Common myeloid progenitor, CD34-positive (primary cell): ENCODE data around the gene CISTR.

Source experiments
- CTCF ChIA-PET: fragments of 350-600 bp; sonication (Branson Sonifier 250); formaldehyde crosslinking; loops from one replicate; lab custom pipeline; 2021; ENCODE audit warnings: antibody characterized with exemption; lab: Charles Lee
- POLR2A ChIA-PET: fragments of 350-600 bp; sonication (Branson Sonifier 250); formaldehyde crosslinking; loops from one replicate; lab custom pipeline; 2021; ENCODE audit warnings: antibody characterized with exemption; lab: Charles Lee
- DNase-seq, 3 donors: peaks; one replicate each; pipeline versions ENCODE4 v3.0.0 to v3.0.0-alpha.2; 2013
- H3K27ac ChIP-seq, 2 experiments: 1 replicate in 1 of 2; 2 replicates in 1 of 2; pipeline ENCODE4 v1.7.0; 2013; ENCODE audit warnings: inconsistent platforms in 2 of 2, low read length in 2 of 2, mild to moderate bottlenecking in 2 of 2, low read depth in 1 of 2, moderate library complexity in 1 of 2; ENCODE audit not compliant: severe bottlenecking in 2 of 2, insufficient read depth in 1 of 2, poor library complexity in 1 of 2
- H3K27me3 ChIP-seq, 5 experiments: replicated peaks in 2 of 5; 1 replicate in 3 of 5; 2 replicates in 2 of 5; pipeline versions ENCODE4 v1.6.1 to v1.7.0; 2013; ENCODE audit warnings: low read length in 4 of 5, mild to moderate bottlenecking in 2 of 5, moderate library complexity in 2 of 5, inconsistent platforms in 1 of 5; ENCODE audit not compliant: insufficient read depth in 5 of 5, control insufficient read depth in 4 of 5
- H3K36me3 ChIP-seq, 4 experiments: 1 replicate in 2 of 4; 2 replicates in 2 of 4; pipeline versions ENCODE4 v1.6.1 to v1.7.0; 2013; ENCODE audit warnings: low read length in 3 of 4, control low read depth in 1 of 4, mild to moderate bottlenecking in 1 of 4; ENCODE audit not compliant: control insufficient read depth in 4 of 4, insufficient read depth in 4 of 4
- H3K4me1 ChIP-seq, 4 experiments: 1 replicate in 3 of 4; 2 replicates in 1 of 4; pipeline versions ENCODE4 v1.6.1 to v1.7.1; 2013; ENCODE audit warnings: low read length in 3 of 4, mild to moderate bottlenecking in 3 of 4, control low read depth in 1 of 4, inconsistent platforms in 1 of 4, moderate library complexity in 1 of 4; ENCODE audit not compliant: control insufficient read depth in 4 of 4, insufficient read depth in 4 of 4; ENCODE audit errors: control extremely low read depth in 1 of 4
- H3K4me3 ChIP-seq, 7 experiments: 1 replicate in 4 of 7; 2 replicates in 3 of 7; pipeline versions ENCODE4 v1.5.1 to v1.7.0; 2013; ENCODE audit warnings: mild to moderate bottlenecking in 7 of 7, low read length in 6 of 7, moderate library complexity in 6 of 7, inconsistent platforms in 2 of 7, low read depth in 2 of 7, control low read depth in 1 of 7; ENCODE audit not compliant: insufficient read depth in 4 of 7, control insufficient read depth in 1 of 7; ENCODE audit errors: extremely low read depth in 1 of 7
- H3K9me3 ChIP-seq, 5 experiments: 1 replicate in 4 of 5; 2 replicates in 1 of 5; pipeline versions ENCODE4 v1.6.1 to v1.7.1; 2013; ENCODE audit warnings: low read length in 4 of 5, mild to moderate bottlenecking in 2 of 5, inconsistent platforms in 1 of 5, low read depth in 1 of 5, moderate library complexity in 1 of 5; ENCODE audit not compliant: control insufficient read depth in 4 of 5, insufficient read depth in 2 of 5; ENCODE audit errors: control extremely low read depth in 1 of 5
- WGBS: methylation state at CpG from one replicate; pipeline ENCODE4 v1.1.5; 2013; ENCODE audit not compliant: insufficient coverage; 5-methylcytosine and 5-hydroxymethylcytosine counted together

Gene CISTR

DNA sequence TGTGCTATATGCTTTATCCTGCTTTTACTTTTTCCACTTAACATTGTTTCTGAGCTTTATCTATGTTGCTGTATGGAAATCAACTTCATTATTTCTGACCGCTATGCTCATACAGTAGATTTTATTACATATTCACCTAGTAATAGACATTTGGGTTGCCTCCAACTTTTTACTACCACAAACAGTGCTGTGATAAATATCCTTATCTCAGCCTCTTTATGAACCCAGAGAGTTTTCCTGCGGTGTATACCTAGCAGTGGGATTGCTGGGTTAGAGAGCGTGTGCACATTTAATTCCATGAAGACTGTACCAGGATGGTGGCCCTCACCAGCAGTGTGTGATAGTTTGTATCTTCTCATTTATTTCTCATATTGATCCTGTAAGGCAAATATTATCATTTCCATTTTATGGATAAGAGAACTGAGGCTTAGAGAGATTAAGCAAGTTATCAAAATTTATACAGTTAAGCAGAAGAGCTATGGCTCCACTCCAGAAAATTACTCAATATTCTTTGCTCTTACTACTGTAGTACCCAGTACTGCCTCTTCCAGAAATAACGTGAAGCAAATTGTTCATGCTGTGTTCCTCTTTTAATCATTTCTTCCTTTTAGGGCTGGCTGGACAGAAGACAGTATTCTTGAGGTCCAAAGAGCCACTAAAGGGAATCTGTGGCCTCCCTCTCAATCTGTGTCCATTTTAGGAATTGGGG is 26.3 kb upstream of the CISTR start:
- Histone ChIP-seq H3K4me1 (no peaks in the 10 kb centered on the region), H3K36me3 (no peaks in the 10 kb centered on the region), H3K4me3 (no peak overlapping the region), H3K27me3 (peaks cover 17 to 74% (median 34%) of the 10 kb centered on the region in 5 experiments), H3K27ac (no peak overlapping the region), H3K9me3 (no peaks in the 10 kb centered on the region)
- POLR2A ChIA-PET, result interaction anchor here (0.6 kb wide), 1 partner anchor 77 kb away, joined by 3 read pairs; no protein-coding TSS in a partner anchor
- DNase-seq, result no peak
- WGBS, result 44% methylated on average over 1 of the region's 4 CpGs
- CTCF ChIA-PET, result interaction anchor here (0.6 kb wide), 1 partner anchor 43 kb away, joined by 3 read pairs; no protein-coding TSS in a partner anchor

DNA sequence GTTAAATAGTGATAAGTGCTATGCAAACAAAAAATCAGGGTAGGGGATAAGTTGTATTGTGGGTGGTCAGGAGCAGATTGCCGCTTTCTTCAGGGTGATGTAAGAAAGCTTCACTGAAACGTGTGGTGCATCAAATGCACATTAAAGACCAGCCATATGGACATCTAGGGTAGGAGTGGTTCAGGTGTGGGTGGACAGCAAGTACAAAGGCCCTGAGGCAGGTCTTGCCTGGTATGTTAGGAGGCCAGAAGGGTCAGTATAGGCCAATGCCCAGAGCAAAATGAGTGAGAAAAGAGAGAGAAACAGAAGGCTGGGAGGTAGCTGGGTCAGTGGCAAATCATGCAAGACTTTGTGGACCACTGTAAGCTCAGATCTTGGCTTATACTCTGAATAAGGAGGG is 25.6 kb upstream of the CISTR start:
- 100% methylated on average over 2 of the region's 2 CpGs for WGBS
- no peaks in the 10 kb centered on the region for H3K4me1 ChIP-seq
- no peak overlapping the region for H3K4me3 ChIP-seq
- peaks cover 14 to 72% (median 32%) of the 10 kb centered on the region in 5 experiments for H3K27me3 ChIP-seq
- CTCF ChIA-PET, result interaction anchor here (0.6 kb wide), 1 partner anchor 43 kb away, joined by 3 read pairs; no protein-coding TSS in a partner anchor
- no peak for DNase-seq
- POLR2A ChIA-PET, result no interaction called here
- no peak overlapping the region for H3K27ac ChIP-seq
- H3K36me3 ChIP-seq, result no peaks in the 10 kb centered on the region
- no peaks in the 10 kb centered on the region for H3K9me3 ChIP-seq

DNA sequence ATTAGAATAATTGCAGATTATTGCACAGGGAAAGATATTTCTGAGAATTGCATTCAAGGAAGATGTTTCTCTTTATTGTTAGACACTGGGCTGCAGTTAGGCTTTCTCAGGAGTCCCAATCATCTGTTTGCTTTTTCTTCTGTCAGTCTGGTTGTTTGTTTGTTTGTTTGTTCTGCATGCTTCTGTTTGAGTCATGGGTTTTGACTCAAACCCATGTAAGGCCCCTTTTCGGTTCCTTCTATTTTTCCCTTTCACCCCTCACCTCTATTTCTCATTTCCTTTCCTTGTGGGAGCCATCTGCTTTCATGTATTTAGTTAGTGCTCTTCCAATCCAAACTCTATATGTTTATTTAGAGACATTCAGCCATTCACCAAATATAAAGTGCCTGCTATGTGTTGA is 25.1 kb upstream of the CISTR start:
- CTCF ChIA-PET, result interaction anchor here (1.6 kb wide), 1 partner anchor 31 kb away, joined by 5 read pairs; no protein-coding TSS in a partner anchor
- Histone ChIP-seq H3K4me3 (no peak overlapping the region), H3K4me1 (no peaks in the 10 kb centered on the region), H3K27me3 (peaks cover 10 to 72% (median 35%) of the 10 kb centered on the region in 5 experiments), H3K36me3 (no peaks in the 10 kb centered on the region), H3K27ac (no peak overlapping the region), H3K9me3 (no peaks in the 10 kb centered on the region)
- POLR2A ChIA-PET, result no interaction called here
- no peak for DNase-seq
- 80% methylated on average over 1 of the region's 1 CpG for WGBS

DNA sequence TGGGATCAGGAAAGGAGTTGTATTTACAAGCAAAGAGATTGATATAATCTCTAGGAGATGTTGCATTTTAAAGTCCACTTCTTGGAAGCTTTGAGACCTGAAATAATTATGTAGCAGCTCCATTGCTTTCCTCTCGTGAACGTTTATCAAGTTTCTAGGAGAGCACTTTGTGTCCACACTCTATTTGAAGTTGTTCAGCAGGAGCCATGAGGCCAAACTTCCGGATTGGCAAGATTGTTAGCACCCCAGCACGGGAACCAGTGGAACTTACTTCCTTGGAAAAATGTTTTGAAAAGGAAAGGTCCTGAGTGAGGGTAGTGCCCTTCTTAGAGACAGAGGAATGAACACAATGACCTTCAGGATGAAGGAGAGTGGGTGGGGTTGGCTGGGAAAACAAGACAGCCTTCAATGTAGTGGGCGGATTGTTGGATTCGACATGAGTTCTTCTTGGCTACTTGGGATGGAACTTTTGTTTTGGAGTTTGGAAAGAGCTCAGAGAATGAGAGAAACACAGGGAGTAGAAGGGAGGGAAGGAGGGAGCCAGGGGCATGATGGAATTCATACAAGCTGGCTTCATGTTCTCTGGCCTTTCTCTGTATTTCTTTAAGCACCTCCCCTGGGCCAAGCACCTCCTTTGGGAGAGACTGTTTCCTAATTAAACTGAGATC is 23.8 kb upstream of the CISTR start:
- DNase-seq, result no peak
- ChIA-PET POLR2A (no interaction called here), CTCF (interaction anchor here (1.6 kb wide), 1 partner anchor 30 kb away, joined by 5 read pairs; no protein-coding TSS in a partner anchor)
- Histone ChIP-seq H3K9me3 (no peaks in the 10 kb centered on the region), H3K36me3 (no peaks in the 10 kb centered on the region), H3K4me1 (no peaks in the 10 kb centered on the region), H3K27me3 (peaks cover 10 to 72% (median 32%) of the 10 kb centered on the region in 5 experiments), H3K27ac (no peak overlapping the region), H3K4me3 (no peak overlapping the region)
- WGBS, result 63% methylated on average over 6 of the region's 6 CpGs

DNA sequence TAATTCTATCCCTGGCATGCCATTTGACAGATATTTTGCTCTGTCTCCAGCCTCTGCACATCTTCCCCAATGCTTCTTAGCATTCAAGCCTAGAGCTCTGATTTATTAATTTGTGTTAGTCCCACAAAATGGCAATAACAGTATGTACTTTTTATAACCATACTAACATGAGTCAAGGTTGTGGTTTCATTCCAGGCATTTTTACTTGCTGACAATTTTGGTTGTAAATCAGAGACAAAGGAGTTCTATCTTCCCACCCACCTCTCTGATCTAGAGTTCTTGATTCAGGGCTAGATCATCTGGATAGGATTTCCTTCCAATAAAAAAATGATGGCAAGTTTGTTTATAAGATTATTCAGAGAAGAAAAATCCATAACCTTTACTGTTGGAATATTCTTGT is 18.5 kb upstream of the CISTR start:
- peaks cover 7 to 74% (median 22%) of the 10 kb centered on the region in 5 experiments for H3K27me3 ChIP-seq
- ChIA-PET CTCF (interaction anchor here (0.6 kb wide), 1 partner anchor 289 kb away, joined by 3 read pairs; no protein-coding TSS in a partner anchor), POLR2A (no interaction called here)
- H3K27ac ChIP-seq, result no peak overlapping the region
- H3K9me3 ChIP-seq, result no peaks in the 10 kb centered on the region
- H3K4me1 ChIP-seq, result no peaks in the 10 kb centered on the region
- H3K36me3 ChIP-seq, result no peaks in the 10 kb centered on the region
- no peak for DNase-seq
- no peak overlapping the region for H3K4me3 ChIP-seq

DNA sequence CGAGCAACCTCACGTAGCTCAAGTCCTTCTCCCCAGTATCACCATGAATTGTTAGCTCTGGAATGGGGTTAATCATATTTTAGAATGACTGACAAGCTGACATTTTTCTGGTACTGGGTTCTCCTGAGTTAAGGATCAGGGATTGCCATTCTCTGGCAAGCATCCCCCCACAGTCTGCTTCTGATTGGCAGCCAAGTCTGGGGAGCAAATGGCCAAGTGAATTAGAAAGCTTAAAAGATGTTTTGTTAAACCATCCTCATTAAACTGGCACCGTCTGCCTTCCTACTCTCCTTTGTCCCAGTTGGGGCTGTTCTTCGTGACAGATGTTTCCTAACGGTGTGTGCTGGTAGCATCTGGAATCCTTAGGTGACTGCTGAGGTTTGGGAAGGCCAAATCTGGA is 17.2 kb upstream of the CISTR start:
- Histone ChIP-seq H3K9me3 (no peaks in the 10 kb centered on the region), H3K4me3 (no peak overlapping the region), H3K27ac (no peak overlapping the region), H3K27me3 (peaks cover 7 to 80% (median 28%) of the 10 kb centered on the region in 5 experiments), H3K36me3 (no peaks in the 10 kb centered on the region), H3K4me1 (no peaks in the 10 kb centered on the region)
- WGBS, result no CpG with 5 or more reads among the region's 5 CpGs
- no peak for DNase-seq
- ChIA-PET CTCF (interaction anchor here (1.0 to 1.9 kb wide), 5 partner anchors 12 to 24 kb away, joined by 3 to 7 read pairs (median 3); no protein-coding TSS in a partner anchor), POLR2A (no interaction called here)

DNA sequence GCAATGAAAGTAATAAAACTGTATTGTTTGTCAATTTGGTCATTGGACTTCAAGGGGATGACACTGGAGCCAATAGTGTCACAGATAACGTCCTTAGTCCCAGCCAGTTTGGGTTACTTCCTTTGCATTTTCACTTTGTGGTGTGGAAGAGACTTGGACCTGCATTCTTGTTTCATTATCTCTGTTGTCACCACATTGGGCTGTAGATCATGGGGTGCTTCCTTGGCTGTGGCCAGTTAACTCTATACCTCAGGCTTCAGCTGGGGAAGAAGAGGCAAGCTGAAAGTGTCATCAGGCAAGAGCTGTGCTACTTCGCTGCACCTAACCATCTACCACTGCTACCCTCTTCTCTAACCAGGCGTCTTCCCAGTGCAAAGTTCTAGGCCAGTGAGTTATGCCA is 15.1 kb upstream of the CISTR start:
- WGBS, result 86% methylated on average over 3 of the region's 3 CpGs
- POLR2A ChIA-PET, result no interaction called here
- DNase-seq, result no peak
- Histone ChIP-seq H3K4me1 (no peaks in the 10 kb centered on the region), H3K9me3 (no peaks in the 10 kb centered on the region), H3K27ac (no peak overlapping the region), H3K27me3 (peaks cover 7 to 89% (median 28%) of the 10 kb centered on the region in 5 experiments), H3K36me3 (no peaks in the 10 kb centered on the region), H3K4me3 (no peak overlapping the region)
- CTCF ChIA-PET, result interaction anchor here (1.5 to 15.2 kb wide), 2 partner anchors 10 to 22 kb away, joined by 6 to 113 read pairs; no protein-coding TSS in a partner anchor
